Erythroblast (primary cell): ENCODE data around the gene RFX8.

Source experiments
- GATA1 ChIP-seq: IDR thresholded peaks from 2 replicates; pipeline ENCODE4 v1.6.1; 2011; ENCODE audit warnings: low read depth, mild to moderate bottlenecking, control low read depth, low read length, moderate library complexity
- POLR2A ChIP-seq: IDR thresholded peaks from 2 replicates; pipeline ENCODE4 v1.6.1; 2011; ENCODE audit warnings: mild to moderate bottlenecking, low read length

DNA sequence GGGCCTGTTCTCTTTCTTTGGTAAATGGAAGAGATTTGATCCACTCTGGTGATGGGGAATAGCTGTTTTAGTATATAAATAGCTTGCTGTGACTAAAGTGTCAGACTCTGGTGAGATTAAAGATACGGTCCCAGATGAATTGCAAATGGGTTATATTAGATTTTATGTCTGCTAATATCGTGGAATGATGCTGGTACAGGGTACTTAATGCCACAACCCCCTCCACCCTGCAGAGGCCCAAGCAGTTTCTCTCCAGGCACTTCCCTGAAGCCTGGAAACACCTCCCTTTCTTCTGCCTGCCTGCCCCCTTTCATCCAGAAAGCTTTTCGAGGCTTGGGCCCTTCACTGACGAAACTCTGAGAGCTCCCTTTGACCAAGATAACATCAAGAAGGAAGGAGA is 21.4 kb upstream of the RFX8 start:
- TF ChIP-seq POLR2A (no peak), GATA1 (no peak)
